Femur (tissue), 1 donor: Measurements from ENCODE around the gene LSM2.
"Not testable (repeated sequence)": the region's sequence is repeated elsewhere in the genome, so short reads cannot be mapped to it uniquely, and the experiment has no call there.

Source experiments
- DNase-seq: peaks from one replicate; pipeline ENCODE4 v3.0.0-alpha.2; 2017

Gene LSM2

DNA sequence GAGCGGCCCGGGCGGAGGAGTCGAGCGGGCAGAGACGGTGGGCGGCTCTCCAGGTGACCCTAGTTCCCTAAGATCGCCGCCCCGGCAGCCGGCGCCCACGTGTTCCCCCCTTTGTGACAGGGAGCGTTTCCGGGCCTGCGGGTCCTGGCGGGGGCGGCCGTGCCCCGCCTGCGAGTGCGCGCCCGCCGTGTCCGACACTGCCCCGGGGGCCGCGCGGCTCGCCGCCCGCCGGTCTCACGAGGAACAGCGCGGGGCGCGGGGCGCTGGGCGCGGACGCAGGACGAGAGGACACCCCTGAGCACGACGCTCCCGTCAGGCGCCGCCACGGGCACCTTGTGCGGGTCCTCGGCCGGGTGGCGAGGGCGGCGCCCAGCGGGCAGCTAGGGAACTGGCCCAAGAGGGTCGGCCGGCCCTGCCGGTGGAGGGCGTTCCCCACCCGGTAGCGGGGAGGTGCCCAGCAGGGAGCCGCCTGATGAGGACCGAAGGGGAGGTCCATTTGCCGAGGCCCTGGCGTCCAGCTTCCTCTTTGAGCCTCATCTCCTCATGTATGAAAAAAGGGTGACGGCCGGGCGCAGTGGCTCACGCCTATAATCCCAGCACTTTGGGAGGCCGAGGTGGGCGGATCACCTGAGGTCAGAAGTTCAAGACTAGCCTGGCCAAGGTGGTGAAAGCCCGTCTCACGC lies 11.0 kb downstream of the LSM2 start, which contains the start of gene VARS1:
Gene VARS1 (minus strand): TSS at position 137 of the 683 bp plus-strand sequence. CDS start 535 bp downstream, outside the sequence.
- DNase-seq = peak; percentile 93

GRCh38 chr6:31794866-31795615 lies 11.7 kb downstream of the LSM2 start:
- peak; percentile 40 for DNase-seq

DNA sequence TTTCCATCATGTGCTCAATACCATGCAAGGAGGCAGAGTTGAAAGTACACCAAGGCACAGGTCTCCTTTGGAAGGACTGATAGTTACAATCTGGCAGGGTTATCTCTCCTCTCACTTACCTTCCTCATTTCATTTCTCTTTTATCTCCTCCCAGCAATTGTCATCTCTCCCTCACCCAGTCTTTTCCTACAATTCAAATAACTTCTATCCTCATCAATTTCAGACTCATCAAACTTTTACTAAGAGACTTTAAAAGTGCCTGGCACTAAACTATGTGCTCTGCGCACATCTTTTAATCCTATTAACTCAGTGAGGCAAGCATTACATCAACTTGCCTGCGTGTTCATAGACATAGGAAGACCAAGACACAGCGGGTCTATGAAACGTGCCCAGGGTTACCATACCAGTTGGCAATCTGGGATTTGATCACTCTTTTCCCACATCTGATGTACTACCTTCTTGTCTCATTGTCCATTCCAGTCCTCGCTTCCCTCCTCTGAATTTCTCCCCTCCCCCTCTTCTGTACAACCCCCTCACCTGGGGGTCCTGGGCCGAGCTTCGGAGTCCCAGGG lies 12.4 kb downstream of the LSM2 start:
- DNase-seq = no peak

DNA sequence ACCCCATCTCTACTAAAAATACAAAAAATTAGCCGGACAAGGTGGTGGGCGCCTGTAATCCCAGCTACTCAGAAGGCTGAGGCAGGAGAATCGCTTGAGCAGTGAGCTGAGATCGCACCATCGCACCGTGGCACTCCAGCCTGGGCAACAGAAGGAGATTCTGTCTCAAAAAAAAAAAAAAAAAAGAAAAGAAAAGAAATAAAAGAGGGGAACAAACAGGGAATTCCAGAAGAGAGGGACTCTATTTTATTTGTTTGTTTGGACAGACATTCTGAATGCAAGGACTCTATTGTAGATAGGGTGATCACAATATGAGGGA lies 12.9 kb downstream of the LSM2 start:
- DNase-seq = not testable (repeated sequence)

DNA sequence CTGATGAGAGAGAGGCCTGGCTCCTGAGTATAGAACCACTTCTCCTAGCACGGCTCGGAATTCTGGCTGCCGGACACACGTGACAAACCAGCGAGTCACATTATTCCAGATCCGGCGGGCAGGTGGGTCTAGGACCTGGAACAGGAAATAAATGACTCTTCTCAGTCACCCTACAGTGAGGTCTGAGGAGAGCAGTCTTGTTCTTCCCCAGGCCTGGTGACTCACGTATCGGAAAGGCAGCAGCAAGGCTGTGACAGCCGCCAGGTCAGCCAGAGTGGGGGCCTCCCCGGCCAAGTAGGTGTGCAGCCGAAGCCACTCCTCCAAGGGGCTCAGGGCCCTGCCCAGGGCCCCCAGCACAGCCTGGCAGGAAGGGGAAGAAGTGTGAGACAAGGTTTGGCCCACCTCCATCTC lies 14.0 kb downstream of the LSM2 start:
- DNase-seq = no peak

DNA sequence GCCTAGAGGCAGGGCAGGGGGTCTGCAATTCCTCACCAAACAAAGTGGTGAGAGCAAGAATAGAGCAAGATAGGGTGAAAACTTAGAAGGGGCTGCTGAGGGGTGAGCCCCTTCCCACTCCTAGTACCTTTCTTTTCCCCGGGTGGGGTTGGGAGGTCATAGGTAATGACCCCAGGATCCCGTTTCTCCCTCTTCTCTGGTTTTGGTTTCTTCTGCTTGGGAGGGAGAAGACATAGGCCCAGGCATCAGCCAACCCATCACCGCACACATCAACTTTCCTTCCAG lies 14.7 kb downstream of the LSM2 start:
- no peak for DNase-seq

DNA sequence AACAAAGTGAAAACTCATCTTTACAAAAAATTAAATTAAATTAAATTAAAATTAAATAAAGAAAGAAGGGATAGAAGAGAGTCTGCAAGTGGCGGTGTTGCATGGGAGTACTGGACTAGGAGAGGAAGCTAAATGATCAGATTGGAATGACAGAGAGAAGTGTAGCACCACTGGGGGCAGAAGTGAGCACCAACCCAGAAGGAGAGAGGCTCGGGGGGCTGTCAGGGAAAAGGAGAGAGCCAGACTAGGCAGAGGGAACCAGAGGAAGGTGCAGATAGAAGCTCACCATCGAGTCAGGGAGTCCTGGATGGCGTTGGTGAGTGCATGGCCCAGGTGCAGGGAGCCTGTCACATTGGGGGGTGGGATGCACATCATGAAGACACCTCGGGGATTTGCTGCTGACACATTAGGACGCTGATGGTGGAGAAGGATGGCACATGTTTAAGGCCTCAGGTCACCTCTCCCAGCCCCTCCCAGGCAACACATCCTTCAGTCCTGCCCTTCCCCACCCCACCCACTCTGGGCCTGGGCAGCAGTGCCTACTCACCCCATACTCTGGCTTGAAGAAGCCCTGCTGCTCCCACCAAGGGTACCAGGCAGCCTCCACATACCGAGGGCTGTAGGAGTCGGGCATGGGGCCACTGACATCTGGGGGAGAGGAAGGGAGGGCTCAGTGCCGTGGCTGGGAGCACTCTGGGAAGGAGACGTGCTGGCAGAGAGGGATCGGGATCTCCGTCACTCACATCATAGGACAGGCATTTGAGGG lies 15.3 kb downstream of the LSM2 start:
- DNase-seq = peak; percentile 66

- DNase-seq = no peak
Measured at GRCh38 chr6:31785475-31785874, 21.3 kb downstream of the LSM2 start.

DNA sequence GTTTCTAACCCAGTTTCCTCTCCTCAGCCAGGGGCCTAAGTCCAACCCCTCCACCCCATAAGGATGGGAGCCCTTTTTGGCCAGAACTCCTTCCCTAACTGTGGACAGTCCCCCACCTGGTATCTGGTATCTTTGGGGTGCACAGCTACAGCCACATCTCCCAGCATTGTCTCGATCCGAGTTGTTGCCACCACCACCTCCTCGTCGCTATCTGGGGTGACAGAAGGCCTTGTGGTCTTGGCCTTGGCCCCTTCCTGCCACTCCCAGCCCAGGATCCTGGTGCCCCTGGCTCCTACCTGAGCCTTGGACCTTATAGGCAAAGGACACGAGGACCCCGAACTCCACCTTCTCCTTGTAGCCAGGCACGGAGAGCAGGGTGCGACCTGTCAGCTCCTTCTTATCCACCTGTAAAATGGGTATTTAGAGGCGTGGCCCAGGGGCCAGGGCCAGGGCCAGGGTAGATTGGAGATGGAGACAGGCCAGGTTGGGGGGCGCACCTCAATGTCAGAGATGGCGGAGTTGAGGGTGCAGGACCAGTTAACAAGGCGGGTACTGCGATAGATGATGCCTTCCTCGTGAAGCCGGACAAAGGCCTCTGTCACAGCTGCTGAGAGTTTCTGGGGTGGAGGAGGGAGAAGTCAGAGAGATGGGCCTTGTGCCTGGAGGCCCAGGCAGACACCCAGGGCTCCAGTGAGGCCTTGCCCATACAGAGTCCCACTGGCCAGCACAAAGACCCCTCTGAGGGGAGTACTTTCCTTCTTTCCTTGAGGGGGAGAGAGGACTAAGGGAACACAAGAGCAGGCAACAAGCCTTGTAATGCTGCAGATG lies 22.5 kb downstream of the LSM2 start:
- DNase-seq = no peak

DNA sequence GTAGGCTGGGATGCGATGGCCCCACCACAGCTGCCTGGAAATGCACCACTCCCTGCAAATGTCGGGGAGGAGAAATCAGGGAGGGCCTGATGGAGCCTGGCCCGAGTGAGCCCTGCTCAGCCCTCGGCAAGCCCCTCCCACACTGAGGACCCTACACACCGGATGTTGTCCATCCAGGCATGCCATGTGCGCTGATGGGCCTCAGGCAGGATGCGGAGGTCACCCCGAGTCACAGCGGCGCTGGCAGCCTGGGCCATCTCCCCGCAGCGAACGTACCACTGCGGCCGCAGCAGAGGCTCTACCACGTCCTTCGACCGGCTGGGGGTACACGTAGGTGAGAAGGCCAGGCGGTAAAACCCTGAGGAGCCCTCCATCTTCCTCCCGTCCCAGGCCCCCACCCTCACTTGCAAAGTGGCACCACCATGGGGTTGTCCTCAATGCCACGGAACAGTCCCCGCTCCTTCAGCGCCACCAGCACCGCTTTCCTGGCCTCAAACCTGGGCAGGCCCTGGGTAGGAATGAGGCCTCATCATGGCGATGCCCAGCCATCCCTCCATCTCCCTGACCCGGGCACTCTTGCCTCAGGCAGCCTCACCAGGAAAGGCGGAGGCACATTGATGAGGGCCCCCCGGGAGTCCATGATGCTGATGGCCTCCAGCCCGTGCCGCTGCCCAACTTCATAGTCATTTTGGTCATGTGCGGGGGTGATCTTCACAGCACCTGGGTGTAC lies 24.5 kb downstream of the LSM2 start:
- no peak for DNase-seq

DNA sequence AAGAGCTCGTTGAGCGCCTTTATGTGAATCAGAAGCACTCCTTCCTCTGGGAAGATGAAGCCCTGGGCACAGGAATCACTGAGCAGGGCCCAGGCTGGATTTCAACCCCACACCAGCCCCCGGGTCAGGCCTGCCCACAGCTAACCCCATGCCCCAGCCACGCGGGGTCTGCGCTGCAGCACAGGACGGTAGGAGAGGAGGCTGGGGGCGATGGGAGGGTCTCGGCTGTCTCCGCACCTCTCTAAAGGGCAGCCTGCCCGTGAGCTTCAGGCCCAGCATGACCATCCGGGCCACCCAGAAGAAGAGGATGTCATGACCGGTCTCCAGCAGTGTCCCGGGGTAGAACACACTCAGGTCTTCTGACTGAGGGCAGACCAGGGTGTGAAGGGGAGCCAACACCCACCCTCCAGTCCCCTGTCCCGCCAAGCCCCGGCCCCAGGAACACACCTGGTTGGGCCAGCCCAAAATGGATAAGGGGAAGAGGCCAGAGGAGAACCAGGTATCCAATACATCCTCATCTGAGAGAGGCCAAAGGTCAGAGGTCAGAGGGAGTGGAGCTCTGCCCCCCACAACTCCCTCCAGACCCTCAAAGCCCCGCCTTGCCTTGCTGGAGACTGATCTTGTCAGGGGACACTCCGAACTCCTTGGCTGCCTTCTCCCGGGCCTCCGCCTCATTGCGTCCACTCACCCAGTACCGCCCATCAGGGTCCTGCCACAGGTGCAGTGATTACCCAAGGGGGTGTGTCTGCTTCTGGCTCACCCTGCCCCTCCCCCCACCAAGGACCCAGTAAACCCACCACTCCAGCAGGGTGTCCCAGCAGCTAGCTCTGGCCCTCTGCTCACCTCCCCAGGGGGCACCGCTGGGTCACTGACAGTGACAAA lies 25.3 kb downstream of the LSM2 start:
- DNase-seq = no peak

DNA sequence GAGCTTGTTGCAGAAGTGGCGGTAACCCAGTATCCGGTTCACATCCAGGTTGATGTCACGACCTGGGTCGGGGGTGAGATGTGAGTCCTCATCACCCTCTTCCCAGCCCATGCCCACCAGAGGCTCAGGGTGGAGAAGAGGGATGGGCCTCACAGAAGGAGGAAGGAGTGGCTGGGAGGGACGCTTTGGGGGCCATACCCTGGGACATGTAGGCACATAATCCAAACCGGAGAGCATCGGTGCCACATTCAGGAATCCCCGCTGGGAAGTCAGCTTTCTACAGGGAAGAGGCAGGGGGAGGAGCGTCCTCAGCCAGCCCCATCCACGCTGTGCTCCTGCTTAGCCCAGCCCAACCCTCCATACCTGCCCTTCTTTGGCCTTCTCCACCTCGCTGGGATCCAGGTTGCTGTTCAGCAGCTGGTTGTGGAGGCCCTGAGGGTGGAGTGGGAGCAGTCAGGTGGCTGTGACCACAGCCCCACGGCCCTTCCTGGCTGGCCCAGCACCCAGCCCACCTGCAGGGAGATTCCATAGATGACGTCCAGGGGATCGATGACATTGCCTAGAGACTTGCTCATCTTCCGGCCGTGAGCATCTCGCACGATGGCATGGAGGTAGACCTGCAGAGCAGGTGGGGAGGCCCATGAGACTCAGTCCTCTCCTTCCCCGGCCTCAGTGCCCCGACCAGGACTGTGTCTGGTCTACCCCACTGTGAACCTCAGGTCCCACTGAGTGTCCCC lies 26.1 kb downstream of the LSM2 start:
- no peak for DNase-seq

DNA sequence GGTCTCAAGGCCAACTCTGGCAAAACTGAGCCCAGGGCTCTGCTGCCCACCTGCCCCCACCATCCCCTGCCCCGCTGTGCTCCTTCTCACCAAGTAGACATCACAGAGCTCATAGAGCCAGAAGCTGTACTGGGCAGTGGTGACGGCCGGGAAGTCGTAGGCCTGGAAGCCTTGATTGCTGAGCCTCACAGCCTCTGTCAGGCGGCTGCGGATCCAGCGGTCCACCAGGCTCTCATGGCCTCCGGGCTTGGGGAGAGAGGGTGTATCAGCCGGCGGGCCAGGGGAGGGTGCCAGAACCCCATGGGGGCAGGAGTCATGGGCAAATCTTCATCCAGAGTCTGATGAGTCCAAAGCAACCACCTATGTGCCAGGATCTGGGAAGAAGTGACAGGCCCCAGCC lies 26.9 kb downstream of the LSM2 start:
- no peak for DNase-seq

DNA sequence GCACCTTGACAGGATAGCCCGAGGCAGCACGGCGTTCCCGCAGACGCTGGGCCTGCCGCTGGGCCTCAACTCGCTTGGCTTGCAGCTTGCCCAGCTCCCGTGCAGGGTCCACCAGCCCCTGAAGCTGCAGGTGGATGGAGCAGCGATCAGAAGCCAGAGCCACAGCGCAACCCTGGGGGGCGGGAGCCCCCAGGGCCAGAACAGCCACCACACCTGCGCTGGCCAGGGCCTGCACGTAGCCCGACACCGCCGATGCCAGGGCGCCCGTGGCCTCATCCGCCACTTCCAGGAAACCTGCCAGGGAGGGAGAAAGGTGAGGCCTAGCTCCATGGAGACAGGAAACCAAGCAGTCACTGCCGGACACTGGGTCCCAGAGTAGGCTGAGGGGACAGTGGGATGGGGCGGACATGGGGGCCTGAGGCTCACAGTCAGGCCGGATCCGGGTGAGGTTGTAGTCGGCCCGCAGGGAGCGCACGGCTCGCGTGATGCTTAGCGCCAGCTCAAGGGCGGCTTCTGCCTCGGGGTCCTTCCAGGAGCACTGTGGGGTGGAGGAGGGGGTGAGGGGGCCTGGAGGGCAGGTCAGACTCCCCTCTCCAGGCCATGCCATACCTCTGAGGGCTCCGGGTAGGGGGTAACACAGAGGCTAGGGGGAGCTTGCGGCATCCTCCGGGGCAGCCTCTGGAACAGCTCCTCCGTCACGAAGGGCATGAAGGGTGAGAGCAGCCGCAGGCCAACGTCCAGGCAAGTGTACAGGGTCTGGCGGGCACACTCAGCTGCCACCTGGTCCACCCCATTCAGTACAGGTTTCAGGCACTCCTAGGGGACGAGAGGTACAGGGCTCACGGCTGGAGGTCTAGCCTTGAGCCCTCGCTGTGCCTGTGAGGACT lies 27.5 kb downstream of the LSM2 start:
- no peak for DNase-seq

GRCh38 chr6:31778193-31778592 lies 28.6 kb downstream of the LSM2 start:
- DNase-seq = no peak

DNA sequence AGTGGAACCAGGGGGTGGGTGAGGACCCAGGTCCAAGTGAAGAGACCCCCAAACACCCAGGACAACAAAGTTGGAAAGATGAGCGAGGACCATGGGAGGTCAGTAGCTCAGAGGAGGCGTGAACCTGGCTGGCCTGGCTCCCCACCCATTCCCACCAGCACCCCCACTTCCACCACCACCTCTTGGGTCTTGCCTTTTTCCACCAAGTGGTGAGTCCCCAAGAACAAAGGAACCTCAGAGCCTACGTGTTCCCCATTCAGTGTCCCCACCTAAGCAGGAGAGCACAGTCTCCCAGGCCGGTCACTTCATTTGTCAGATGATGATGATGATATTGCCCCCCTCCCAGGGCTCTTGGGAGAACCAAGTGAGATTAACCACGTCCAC lies 29.1 kb downstream of the LSM2 start:
- DNase-seq = no peak

- peak; percentile 72 for DNase-seq
Measured at GRCh38 chr6:31776989-31777666, 29.6 kb downstream of the LSM2 start, which contains the start of gene VWA7. TSS of gene VWA7 (minus strand) at chr6:31777328. CDS start at chr6:31776779, 549 bp downstream.

DNA sequence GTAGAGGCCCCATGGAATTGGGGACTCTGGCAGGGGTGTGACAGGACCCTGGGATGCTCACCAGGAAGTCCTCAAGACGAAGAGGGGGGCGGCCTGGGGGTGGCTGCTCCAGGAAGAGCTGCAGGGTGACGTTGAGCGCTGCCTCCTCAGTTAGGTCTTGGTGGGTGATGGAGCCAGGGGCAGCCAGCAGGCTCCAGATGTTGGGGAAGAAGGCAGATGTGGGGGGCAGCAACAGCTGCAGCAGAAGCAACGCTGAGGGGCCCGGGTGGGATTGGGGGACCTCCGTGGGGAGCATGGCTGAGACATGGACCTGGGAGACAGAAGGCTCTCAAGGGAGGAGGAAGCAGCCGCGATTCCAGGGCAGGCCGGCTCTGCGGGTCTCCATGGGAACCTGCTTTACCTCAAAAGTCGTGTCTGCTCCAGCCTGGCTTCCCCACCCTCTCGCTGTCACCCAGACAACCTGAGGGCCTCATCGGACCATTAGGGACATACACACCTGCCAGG lies 30.2 kb downstream of the LSM2 start:
- DNase-seq = no peak
